Gastroesophageal sphincter (tissue), 3 donors: Measurements from ENCODE around the gene GP1BB.

Experiments
- EP300 ChIP-seq: sonication (generic); formaldehyde crosslinking; IDR thresholded peaks from one replicate; pipeline ENCODE4 v1.6.1; 2017; ENCODE audit warnings: antibody characterized with exemption, mild to moderate bottlenecking
- POLR2A ChIP-seq, 2 donors: fragments of 450-650 bp; IDR thresholded peaks; one replicate each; pipeline ENCODE4 v1.6.1; 2017; ENCODE audit warnings: antibody characterized with exemption in 2 of 2, mild to moderate bottlenecking in 2 of 2, moderate library complexity in 1 of 2
- POLR2AphosphoS5 ChIP-seq: sonication (generic); formaldehyde crosslinking; IDR thresholded peaks from one replicate; pipeline ENCODE4 v1.6.1; 2017; ENCODE audit warnings: antibody characterized with exemption
- TF ChIP-seq, protein P1 (sequence below), 4 experiments: fragments of 200-600 bp in 2 of 4; fragments of 450-650 bp in 2 of 4; sonication (generic) in 1 of 4; IDR thresholded peaks; one replicate each; pipeline ENCODE4 v1.5.1; 2017 to 2019; ENCODE audit warnings: antibody characterized with exemption in 4 of 4, mild to moderate bottlenecking in 2 of 4, moderate library complexity in 2 of 4

DNA sequence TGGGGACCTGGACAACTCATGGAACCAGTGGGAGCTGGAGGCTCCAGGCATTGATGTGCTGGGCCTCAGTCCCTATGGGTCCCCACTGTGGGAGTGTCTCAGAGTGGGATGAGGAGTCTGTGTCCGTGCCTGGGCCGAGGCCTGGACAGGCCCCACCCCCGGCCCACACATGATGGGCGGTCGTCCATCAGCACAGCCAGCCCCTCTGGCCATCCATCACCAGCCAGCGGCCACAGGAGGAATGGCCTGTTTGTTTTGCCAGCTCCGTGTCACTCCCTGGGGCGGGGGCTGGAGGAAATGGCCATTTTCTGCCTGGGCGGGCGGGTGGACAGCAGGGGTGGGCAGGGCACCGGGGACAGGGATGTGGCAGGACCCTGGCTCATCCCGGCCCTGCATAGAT, 24.2 kb downstream of the GP1BB start:
- TF ChIP-seq, protein P1, sequence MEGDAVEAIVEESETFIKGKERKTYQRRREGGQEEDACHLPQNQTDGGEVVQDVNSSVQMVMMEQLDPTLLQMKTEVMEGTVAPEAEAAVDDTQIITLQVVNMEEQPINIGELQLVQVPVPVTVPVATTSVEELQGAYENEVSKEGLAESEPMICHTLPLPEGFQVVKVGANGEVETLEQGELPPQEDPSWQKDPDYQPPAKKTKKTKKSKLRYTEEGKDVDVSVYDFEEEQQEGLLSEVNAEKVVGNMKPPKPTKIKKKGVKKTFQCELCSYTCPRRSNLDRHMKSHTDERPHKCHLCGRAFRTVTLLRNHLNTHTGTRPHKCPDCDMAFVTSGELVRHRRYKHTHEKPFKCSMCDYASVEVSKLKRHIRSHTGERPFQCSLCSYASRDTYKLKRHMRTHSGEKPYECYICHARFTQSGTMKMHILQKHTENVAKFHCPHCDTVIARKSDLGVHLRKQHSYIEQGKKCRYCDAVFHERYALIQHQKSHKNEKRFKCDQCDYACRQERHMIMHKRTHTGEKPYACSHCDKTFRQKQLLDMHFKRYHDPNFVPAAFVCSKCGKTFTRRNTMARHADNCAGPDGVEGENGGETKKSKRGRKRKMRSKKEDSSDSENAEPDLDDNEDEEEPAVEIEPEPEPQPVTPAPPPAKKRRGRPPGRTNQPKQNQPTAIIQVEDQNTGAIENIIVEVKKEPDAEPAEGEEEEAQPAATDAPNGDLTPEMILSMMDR (IDR thresholded peaks at IDR 0.05): no peak
- TF ChIP-seq POLR2A (IDR thresholded peaks at IDR 0.05): no peak
- TF ChIP-seq POLR2AphosphoS5: no peak
- TF ChIP-seq EP300: no peak
